PFSK-1 (cell line): Measurements from ENCODE around the gene LCN10.

ENCODE experiments used
- FOXP2 ChIP-seq: optimal IDR thresholded peaks from 2 replicates; pipeline ENCODE3; 2011; ENCODE audit warnings: borderline replicate concordance, control low read depth, inconsistent platforms; ENCODE audit not compliant: insufficient read depth; ENCODE audit errors: extremely low read length, extremely low read depth
- POLR2AphosphoS5 ChIP-seq: IDR thresholded peaks from 2 replicates; pipeline ENCODE4 v1.6.1; 2012; ENCODE audit warnings: low read depth, mild to moderate bottlenecking, control low read depth, low read length, moderate library complexity
- SIN3A ChIP-seq: IDR thresholded peaks from 2 replicates; pipeline ENCODE4 v1.6.1; 2012; ENCODE audit warnings: mild to moderate bottlenecking, low read length, moderate library complexity, borderline replicate concordance; ENCODE audit not compliant: insufficient read depth
- TAF1 ChIP-seq: IDR thresholded peaks from 2 replicates; pipeline ENCODE4 v1.6.1; 2012; ENCODE audit warnings: low read length, control low read depth, borderline replicate concordance; ENCODE audit not compliant: insufficient read depth
- TF ChIP-seq, protein P1 (sequence below), 2 experiments: IDR thresholded peaks; 2 replicates each; pipeline versions ENCODE4 v1.6.1 to v1.8.0; 2011 to 2012; ENCODE audit warnings: low read depth in 2 of 2, low read length in 2 of 2, control low read depth in 1 of 2, inconsistent platforms in 1 of 2, mild to moderate bottlenecking in 1 of 2, moderate library complexity in 1 of 2; ENCODE audit not compliant: insufficient read depth in 1 of 2

LCN10 gene

DNA sequence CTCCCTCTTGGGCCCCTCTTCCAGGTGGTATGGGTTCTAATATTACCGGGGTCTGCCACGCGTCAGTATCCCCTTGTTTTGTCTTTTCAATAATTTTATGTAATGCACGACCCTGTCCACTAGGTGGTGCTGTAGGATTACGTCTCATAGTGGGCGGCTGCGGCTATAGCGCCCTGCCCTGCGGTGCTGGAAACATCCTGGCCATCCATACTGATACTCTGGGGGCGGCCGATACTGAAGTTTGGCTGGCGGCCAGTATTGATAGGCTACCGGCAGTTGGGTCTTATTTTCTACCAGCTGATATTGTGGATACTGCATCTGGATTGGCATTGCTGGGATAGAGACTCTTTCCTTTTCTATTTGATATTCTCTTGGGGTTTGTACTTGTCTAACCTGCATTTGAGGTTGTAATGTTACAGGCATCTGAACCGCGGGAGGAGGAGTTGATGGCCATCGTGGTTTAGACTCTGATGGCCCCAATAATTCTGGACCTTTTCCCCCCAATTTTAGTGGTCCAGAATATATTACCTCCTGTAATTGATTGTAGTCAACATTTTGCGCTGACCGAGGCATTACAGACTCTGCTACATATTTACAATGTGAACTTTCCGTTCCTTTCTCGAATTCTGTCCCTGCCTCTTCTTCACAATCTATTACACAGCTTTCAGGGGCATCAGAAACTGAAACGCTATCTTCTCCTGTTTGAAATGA, 45.1 kb upstream of the LCN10 start:
- no peak for TF ChIP-seq POLR2AphosphoS5
- no peak for TF ChIP-seq SIN3A
- no peak for TF ChIP-seq TAF1
- TF ChIP-seq, protein P1, sequence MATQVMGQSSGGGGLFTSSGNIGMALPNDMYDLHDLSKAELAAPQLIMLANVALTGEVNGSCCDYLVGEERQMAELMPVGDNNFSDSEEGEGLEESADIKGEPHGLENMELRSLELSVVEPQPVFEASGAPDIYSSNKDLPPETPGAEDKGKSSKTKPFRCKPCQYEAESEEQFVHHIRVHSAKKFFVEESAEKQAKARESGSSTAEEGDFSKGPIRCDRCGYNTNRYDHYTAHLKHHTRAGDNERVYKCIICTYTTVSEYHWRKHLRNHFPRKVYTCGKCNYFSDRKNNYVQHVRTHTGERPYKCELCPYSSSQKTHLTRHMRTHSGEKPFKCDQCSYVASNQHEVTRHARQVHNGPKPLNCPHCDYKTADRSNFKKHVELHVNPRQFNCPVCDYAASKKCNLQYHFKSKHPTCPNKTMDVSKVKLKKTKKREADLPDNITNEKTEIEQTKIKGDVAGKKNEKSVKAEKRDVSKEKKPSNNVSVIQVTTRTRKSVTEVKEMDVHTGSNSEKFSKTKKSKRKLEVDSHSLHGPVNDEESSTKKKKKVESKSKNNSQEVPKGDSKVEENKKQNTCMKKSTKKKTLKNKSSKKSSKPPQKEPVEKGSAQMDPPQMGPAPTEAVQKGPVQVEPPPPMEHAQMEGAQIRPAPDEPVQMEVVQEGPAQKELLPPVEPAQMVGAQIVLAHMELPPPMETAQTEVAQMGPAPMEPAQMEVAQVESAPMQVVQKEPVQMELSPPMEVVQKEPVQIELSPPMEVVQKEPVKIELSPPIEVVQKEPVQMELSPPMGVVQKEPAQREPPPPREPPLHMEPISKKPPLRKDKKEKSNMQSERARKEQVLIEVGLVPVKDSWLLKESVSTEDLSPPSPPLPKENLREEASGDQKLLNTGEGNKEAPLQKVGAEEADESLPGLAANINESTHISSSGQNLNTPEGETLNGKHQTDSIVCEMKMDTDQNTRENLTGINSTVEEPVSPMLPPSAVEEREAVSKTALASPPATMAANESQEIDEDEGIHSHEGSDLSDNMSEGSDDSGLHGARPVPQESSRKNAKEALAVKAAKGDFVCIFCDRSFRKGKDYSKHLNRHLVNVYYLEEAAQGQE (IDR thresholded peaks at IDR 0.05; ENCODE audit: insufficient read depth in 1 of 2, low read depth in 2 of 2, low read length in 2 of 2) = no peak

DNA sequence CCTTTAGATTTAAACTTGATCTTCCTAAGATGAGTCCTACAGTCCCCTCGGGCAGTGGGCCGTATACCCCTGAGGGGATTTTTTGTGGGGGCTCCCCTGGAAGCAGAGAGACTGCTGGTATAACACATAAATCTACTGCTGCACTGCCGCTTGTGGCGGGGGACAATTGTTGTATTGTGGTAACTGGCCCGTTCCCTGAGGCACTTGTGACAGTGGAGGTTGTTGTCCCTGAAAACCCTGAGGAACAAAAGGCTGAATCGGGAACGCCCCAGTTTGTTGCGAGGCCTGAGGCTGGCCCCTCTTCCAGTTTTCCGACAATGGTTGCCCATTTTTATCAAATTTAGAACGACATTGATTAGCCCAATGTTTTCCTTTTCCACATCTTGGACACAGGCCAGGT, 43.7 kb upstream of the LCN10 start:
- TF ChIP-seq, protein P1 (IDR thresholded peaks at IDR 0.05; ENCODE audit: insufficient read depth in 1 of 2, low read depth in 2 of 2, low read length in 2 of 2) = no peak
- TF ChIP-seq SIN3A = no peak
- TF ChIP-seq POLR2AphosphoS5 = no peak
- no peak for TF ChIP-seq FOXP2
- TF ChIP-seq TAF1 = no peak

DNA sequence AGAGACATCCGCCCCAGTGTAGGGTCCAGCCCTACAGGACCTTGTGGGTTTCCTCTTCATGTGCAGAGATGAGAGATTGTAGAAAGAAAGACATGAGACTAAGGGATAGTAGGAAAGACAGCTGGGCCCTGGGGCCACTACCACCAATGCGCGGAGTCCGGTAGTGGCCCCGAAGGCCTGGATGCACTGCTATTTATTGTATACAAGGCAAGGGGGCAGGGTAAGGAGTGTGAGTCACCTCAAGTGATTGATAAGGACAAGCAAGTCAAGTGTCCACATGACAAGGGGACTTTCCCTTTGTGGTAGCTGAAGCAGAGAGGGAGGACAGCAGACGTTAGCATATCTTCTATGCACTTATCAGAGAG, 42.2 kb upstream of the LCN10 start:
- TF ChIP-seq, protein P1 (IDR thresholded peaks at IDR 0.05; ENCODE audit: insufficient read depth in 1 of 2, low read depth in 2 of 2, low read length in 2 of 2) = no peak
- no peak for TF ChIP-seq SIN3A
- TF ChIP-seq POLR2AphosphoS5 = no peak
- TF ChIP-seq TAF1 = no peak
- no peak for TF ChIP-seq FOXP2

DNA sequence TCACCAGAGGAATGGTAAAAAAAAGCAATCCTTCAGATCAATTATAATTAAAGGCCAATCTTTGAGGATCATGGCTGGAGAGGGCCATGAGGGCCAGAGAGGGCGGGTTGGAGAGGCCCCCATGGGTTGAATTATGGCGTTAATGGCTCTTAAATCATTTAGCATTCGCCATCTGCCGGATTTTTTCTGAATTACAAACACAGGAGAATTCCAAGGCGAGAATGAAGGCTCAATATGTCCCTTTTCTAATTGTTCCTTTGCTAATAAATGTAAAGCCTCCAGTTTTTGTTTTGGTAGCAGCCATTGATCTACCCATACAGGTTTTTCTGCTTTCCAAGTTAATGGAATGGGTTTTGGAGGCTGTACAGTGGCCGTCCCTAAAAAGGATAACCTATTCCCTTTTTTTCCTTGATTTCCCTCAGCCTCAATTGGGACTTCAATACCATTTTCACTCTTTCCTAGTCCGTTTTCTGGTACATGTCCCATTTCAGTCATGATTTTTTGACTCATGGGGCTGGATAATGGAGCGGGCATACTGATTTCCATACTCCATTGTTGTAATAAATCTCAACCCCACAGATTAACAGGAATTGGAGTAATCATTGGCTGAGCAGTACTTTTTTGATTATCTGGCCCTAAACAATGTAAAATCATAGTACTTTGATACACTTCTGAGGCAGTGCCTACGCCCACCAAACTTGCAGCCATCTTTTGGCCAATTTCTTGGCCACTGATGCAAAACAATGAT, 41.7 kb upstream of the LCN10 start:
- TF ChIP-seq TAF1 (no peak), FOXP2 (no peak), SIN3A (no peak), POLR2AphosphoS5 (no peak)
- TF ChIP-seq, protein P1 (IDR thresholded peaks at IDR 0.05; ENCODE audit: insufficient read depth in 1 of 2, low read depth in 2 of 2, low read length in 2 of 2) = no peak

DNA sequence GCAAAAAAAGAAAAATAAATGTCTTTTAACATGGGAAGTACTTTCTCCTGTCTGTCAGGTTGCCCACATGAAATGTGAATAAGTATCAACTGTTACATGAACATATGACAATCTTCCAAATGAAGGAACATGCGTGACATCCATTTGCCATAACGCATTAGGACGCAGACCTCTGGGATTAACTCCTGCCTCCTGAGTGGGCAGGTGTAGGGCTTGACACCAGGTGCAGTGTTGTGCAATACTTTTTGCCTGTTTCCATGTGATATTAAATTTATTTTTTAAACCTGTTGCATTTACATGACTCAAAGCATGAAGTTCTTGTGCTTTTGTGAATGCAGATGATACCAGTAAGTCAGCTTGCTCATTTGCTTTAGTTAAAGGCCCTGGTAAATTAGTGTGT, 39.7 kb upstream of the LCN10 start:
- TF ChIP-seq, protein P1 (IDR thresholded peaks at IDR 0.05; ENCODE audit: insufficient read depth in 1 of 2, low read depth in 2 of 2, low read length in 2 of 2) = no peak
- no peak for TF ChIP-seq TAF1
- TF ChIP-seq POLR2AphosphoS5 = no peak
- TF ChIP-seq SIN3A = no peak
- no peak for TF ChIP-seq FOXP2
